Neural progenitor cell (in vitro differentiated cells): ENCODE results near the gene IL12A. TPM values are rescaled to one million over a fixed set of nuclear protein-coding genes. Genes with fewer than 3 reads are reported as not detected.

Experiments used
- DNase-seq: peaks from one replicate; pipeline ENCODE4 v3.0.0-alpha.2; 2016; ENCODE audit warnings: low spot score
- H2AFZ ChIP-seq: fragments of 200-600 bp; sonication (generic); replicated peaks from 2 replicates; pipeline ENCODE4 v1.6.1; 2016; ENCODE audit warnings: antibody characterized with exemption
- H3F3A ChIP-seq: fragments of 200-600 bp; sonication (generic); 2 replicates; pipeline ENCODE4 v1.6.1; 2016; ENCODE audit warnings: antibody characterized with exemption, low read depth
- H3K27ac ChIP-seq: fragments of 200-600 bp; sonication (generic); 2 replicates; pipeline ENCODE4 v1.5.1; 2016; ENCODE audit warnings: mild to moderate bottlenecking
- H3K27me3 ChIP-seq: fragments of 200-600 bp; sonication (generic); 2 replicates; pipeline ENCODE4 v1.6.1; 2016; ENCODE audit warnings: mild to moderate bottlenecking, moderate library complexity
- H3K36me3 ChIP-seq: fragments of 200-600 bp; sonication (generic); 2 replicates; pipeline ENCODE4 v1.5.1; 2016
- H3K4me1 ChIP-seq: fragments of 200-600 bp; sonication (generic); 2 replicates; pipeline ENCODE4 v1.6.1; 2016; ENCODE audit warnings: mixed run types
- H3K4me2 ChIP-seq: fragments of 200-600 bp; sonication (generic); 2 replicates; pipeline ENCODE4 v1.6.1; 2016
- H3K4me3 ChIP-seq: fragments of 200-600 bp; sonication (generic); 2 replicates; pipeline ENCODE4 v1.5.1; 2016
- H3K79me2 ChIP-seq: fragments of 200-600 bp; sonication (generic); 2 replicates; pipeline ENCODE4 v1.6.1; 2016; ENCODE audit warnings: low read depth
- H3K9ac ChIP-seq: fragments of 200-600 bp; sonication (generic); 2 replicates; pipeline ENCODE4 v1.6.1; 2016
- H3K9me3 ChIP-seq: fragments of 200-600 bp; sonication (generic); 2 replicates; pipeline ENCODE4 v1.5.1; 2016; ENCODE audit warnings: low read depth
- H4K20me1 ChIP-seq: fragments of 200-600 bp; sonication (generic); 2 replicates; pipeline ENCODE4 v1.6.1; 2016; ENCODE audit warnings: low read depth
- H3K27ac Mint-ChIP-seq: 3 replicates; pipeline ENCODE4 v1.8.0; 2021; ENCODE audit warnings: mixed read lengths
- H3K27me3 Mint-ChIP-seq: 2 replicates; pipeline ENCODE4 v1.8.0; 2022; ENCODE audit warnings: low read depth, mild to moderate bottlenecking, inconsistent platforms, moderate library complexity, mixed read lengths; ENCODE audit not compliant: insufficient read depth
- H3K36me3 Mint-ChIP-seq: 3 replicates; pipeline ENCODE4 v1.8.0; 2021; ENCODE audit warnings: mixed read lengths
- H3K4me1 Mint-ChIP-seq: 3 replicates; pipeline ENCODE4 v1.8.0; 2021; ENCODE audit warnings: mixed read lengths
- H3K4me3 Mint-ChIP-seq: 3 replicates; pipeline ENCODE4 v1.8.0; 2021; ENCODE audit warnings: mild to moderate bottlenecking, moderate library complexity, mixed read lengths
- H3K9me3 Mint-ChIP-seq: 3 replicates; pipeline ENCODE4 v1.8.0; 2020; ENCODE audit warnings: mixed read lengths
- EZH2 ChIP-seq: fragments of 200-600 bp; sonication (generic); IDR thresholded peaks from 2 replicates; pipeline ENCODE4 v1.6.1; 2017; ENCODE audit warnings: antibody characterized with exemption, mild to moderate bottlenecking, moderate library complexity
- EZH2phosphoT487 ChIP-seq: fragments of 200-600 bp; sonication (generic); IDR thresholded peaks from 2 replicates; pipeline ENCODE4 v1.6.1; 2017; ENCODE audit warnings: antibody characterized with exemption
- total RNA-seq: library from RNA; depleted of rRNA; stranded (reverse); fragments of >200 nt; gene quantifications from 2 replicates; pipeline ENCODE4 v1.2.3, GENCODE V29; 2015; ENCODE audit warnings: low replicate concordance
- TF ChIP-seq, protein P1 (sequence below): fragments of 200-600 bp; sonication (generic); IDR thresholded peaks from 2 replicates; pipeline ENCODE4 v1.5.1; 2017; ENCODE audit warnings: antibody characterized with exemption, mild to moderate bottlenecking

IL12A gene
- total RNA-seq, 1 donor from 2014 or later: 0.79 TPM

DNA sequence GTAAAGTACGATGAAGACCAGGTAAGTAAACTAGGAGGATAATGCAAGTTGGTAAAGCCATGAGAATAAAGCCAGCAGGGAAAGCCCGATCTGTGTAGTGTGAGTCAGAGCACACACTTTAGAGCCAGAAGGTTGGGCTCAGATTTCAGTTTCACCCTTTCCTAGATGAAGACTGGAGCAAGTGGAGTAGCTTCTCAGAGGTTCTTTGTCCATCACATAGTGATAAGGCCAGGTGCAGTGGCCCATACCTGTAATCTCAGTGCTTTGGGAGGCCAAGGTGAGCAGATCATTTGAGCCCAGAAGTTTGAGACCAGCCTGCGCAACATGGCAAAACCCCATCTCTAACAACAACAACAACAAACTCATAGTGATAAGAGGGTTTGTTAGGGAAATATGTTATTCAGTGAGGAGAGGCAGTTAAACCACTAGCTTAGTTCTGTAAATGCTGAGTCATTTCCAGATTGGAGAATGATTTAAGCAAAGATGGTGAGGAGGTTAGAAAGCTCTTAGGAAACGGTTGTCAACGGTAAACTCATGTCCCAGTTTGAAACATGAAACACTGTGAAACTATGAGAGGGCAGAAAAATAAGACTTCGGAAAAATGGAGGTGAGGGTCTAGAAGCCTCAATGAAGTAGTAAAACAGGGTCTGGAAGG is 39.0 kb downstream of the IL12A start:
- Histone ChIP-seq H2AFZ (no peak overlapping the region), H3K27ac (no peak overlapping the region), H3K4me2 (no peak overlapping the region), H3K4me1 (no peaks in the 10 kb centered on the region), H3K27me3 (no peaks in the 10 kb centered on the region), H3K9me3 (no peaks in the 10 kb centered on the region), H3K9ac (no peak overlapping the region), H3K36me3 (no peaks in the 10 kb centered on the region), H3F3A (no peaks in the 10 kb centered on the region), H3K79me2 (no peaks in the 10 kb centered on the region), H4K20me1 (no peaks in the 10 kb centered on the region), H3K4me3 (no peak overlapping the region)
- H3K9me3 Mint-ChIP-seq: no peaks in the 10 kb centered on the region
- TF ChIP-seq, protein P1, sequence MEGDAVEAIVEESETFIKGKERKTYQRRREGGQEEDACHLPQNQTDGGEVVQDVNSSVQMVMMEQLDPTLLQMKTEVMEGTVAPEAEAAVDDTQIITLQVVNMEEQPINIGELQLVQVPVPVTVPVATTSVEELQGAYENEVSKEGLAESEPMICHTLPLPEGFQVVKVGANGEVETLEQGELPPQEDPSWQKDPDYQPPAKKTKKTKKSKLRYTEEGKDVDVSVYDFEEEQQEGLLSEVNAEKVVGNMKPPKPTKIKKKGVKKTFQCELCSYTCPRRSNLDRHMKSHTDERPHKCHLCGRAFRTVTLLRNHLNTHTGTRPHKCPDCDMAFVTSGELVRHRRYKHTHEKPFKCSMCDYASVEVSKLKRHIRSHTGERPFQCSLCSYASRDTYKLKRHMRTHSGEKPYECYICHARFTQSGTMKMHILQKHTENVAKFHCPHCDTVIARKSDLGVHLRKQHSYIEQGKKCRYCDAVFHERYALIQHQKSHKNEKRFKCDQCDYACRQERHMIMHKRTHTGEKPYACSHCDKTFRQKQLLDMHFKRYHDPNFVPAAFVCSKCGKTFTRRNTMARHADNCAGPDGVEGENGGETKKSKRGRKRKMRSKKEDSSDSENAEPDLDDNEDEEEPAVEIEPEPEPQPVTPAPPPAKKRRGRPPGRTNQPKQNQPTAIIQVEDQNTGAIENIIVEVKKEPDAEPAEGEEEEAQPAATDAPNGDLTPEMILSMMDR: no peak
- no peak for TF ChIP-seq EZH2
- H3K36me3 Mint-ChIP-seq: no peaks in the 10 kb centered on the region
- H3K4me1 Mint-ChIP-seq: no peaks in the 10 kb centered on the region
- peaks cover 5% of the 10 kb centered on the region for H3K27me3 Mint-ChIP-seq
- H3K4me3 Mint-ChIP-seq: no peak overlapping the region
- H3K27ac Mint-ChIP-seq: no peak overlapping the region
- no peak for DNase-seq

DNA sequence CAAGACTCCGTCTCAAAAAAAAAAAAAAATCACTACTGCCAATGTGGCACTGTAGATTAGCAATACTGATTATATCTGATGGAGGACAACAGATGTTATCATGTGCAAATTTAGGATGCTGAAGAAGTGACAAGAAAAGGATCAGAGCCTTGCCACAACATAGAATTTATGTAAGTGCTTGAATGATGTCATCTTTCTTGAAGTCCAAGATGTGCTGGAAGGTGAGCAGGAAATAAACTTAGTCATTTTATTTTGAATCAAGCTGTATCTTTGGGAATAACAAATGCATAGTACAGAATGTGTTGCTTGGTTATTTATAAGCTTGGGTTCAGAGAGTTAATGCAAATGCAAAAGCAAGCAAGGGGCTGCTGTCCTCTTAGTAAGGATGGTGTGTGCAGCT is 47.1 kb downstream of the IL12A start:
- Histone ChIP-seq H3K4me2 (no peak overlapping the region), H3K9ac (no peak overlapping the region), H2AFZ (no peak overlapping the region), H3K4me3 (no peak overlapping the region), H3K9me3 (no peaks in the 10 kb centered on the region), H4K20me1 (no peaks in the 10 kb centered on the region), H3K79me2 (no peaks in the 10 kb centered on the region), H3K4me1 (peaks cover 10% of the 10 kb centered on the region), H3F3A (no peaks in the 10 kb centered on the region), H3K27ac (no peak overlapping the region), H3K36me3 (no peaks in the 10 kb centered on the region), H3K27me3 (peaks cover 20% of the 10 kb centered on the region)
- H3K27me3 Mint-ChIP-seq: peaks cover 15% of the 10 kb centered on the region
- H3K27ac Mint-ChIP-seq: no peak overlapping the region
- TF ChIP-seq, protein P1: no peak
- TF ChIP-seq EZH2 (no peak), EZH2phosphoT487 (no peak)
- peaks cover 11% of the 10 kb centered on the region for H3K4me1 Mint-ChIP-seq
- H3K36me3 Mint-ChIP-seq: no peaks in the 10 kb centered on the region
- H3K9me3 Mint-ChIP-seq: no peaks in the 10 kb centered on the region
- H3K4me3 Mint-ChIP-seq: no peak overlapping the region
- no peak for DNase-seq

DNA sequence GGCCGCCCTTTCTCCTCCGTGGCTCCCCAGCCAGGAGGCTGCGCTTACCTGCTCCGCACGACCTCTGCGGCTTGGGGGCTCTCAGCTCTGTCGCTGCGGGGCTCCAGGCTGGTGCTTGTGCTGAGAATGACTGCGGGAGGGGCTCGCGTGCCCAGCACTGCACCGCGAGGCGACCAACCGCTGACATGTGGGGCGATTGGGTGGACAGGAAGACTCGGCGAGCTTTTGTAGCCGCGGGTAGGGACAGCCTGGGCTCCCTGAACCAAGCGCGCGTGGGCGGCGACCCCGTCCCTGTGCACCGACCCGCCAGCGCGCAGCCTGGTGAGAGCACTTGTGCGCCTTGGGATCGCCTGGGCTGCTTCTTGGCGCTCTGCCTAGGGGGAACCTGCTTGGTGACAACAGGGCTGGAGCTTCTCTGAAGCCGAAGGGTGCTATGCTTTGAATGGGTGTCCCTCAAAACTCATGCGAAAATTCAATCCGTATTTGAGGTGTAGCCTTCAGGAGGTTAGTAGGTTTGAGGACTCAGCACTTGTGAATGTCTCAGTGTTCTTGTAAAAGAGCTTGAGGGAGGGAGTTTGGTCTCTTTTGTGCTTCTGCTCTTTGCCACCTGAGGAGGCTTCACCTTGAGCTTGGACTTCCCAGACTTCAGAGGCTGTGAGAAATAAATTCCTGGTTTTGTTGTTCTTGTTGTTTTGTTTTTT is 50.4 kb downstream of the IL12A start:
- TF ChIP-seq EZH2phosphoT487 (no peak), EZH2 (peak; percentile 43)
- H3F3A ChIP-seq: no peaks in the 10 kb centered on the region
- Mint-ChIP-seq H3K4me1 (peaks cover 11% of the 10 kb centered on the region), H3K9me3 (peaks cover 16% of the 10 kb centered on the region), H3K27me3 (peaks cover 16% of the 10 kb centered on the region), H3K36me3 (no peaks in the 10 kb centered on the region), H3K4me3 (peak overlapping the region; percentile 76), H3K27ac (no peak overlapping the region)
- no peaks in the 10 kb centered on the region for H3K79me2 ChIP-seq
- no peaks in the 10 kb centered on the region for H3K9me3 ChIP-seq
- no peak overlapping the region for H3K9ac ChIP-seq
- peak; percentile 51 for DNase-seq
- peaks cover 10% of the 10 kb centered on the region for H3K4me1 ChIP-seq
- no peak overlapping the region for H3K27ac ChIP-seq
- peaks cover 20% of the 10 kb centered on the region for H3K27me3 ChIP-seq
- H3K4me2 ChIP-seq: peak overlapping the region; percentile 79
- peak overlapping the region; percentile 46 for H3K4me3 ChIP-seq
- peak overlapping the region; percentile 73 for H2AFZ ChIP-seq
- no peaks in the 10 kb centered on the region for H4K20me1 ChIP-seq
- no peaks in the 10 kb centered on the region for H3K36me3 ChIP-seq

DNA sequence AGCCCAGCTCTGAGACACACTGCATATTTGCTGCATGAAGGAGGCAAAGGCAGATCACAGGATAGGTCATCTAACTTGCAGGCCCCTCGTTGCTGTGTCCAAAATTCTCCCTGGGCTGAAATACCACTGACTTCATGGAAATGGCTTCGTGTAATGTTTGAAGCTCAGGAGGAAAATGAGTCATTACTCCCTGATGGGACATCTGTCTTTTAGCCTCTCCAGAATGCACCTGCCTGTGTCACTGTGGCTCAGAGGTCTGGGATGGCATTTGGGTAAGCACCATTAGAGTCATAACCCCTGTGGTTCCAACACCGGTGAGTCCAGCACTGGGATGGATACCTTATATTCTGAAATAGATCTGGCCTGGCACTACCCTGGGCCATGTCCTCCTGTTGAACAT is 51.5 kb downstream of the IL12A start:
- H3K4me1 Mint-ChIP-seq: peaks cover 11% of the 10 kb centered on the region
- Histone ChIP-seq H3K9me3 (no peaks in the 10 kb centered on the region), H3K79me2 (no peaks in the 10 kb centered on the region), H3K9ac (no peak overlapping the region), H3K4me1 (peaks cover 10% of the 10 kb centered on the region), H3K4me2 (no peak overlapping the region), H3K27ac (no peak overlapping the region), H2AFZ (no peak overlapping the region), H4K20me1 (no peaks in the 10 kb centered on the region), H3K4me3 (no peak overlapping the region), H3K27me3 (peaks cover 20% of the 10 kb centered on the region), H3F3A (no peaks in the 10 kb centered on the region), H3K36me3 (no peaks in the 10 kb centered on the region)
- peaks cover 16% of the 10 kb centered on the region for H3K27me3 Mint-ChIP-seq
- H3K9me3 Mint-ChIP-seq: peaks cover 16% of the 10 kb centered on the region
- TF ChIP-seq, protein P1: no peak
- no peak for TF ChIP-seq EZH2
- TF ChIP-seq EZH2phosphoT487: no peak
- no peak overlapping the region for H3K27ac Mint-ChIP-seq
- no peak for DNase-seq
- no peaks in the 10 kb centered on the region for H3K36me3 Mint-ChIP-seq
- H3K4me3 Mint-ChIP-seq: no peak overlapping the region
